ENCODE data around the gene YY1AP1.
"Not testable (repeated sequence)": the region's sequence is repeated elsewhere in the genome, so short reads cannot be mapped to it uniquely, and the experiment has no call there.

DNA sequence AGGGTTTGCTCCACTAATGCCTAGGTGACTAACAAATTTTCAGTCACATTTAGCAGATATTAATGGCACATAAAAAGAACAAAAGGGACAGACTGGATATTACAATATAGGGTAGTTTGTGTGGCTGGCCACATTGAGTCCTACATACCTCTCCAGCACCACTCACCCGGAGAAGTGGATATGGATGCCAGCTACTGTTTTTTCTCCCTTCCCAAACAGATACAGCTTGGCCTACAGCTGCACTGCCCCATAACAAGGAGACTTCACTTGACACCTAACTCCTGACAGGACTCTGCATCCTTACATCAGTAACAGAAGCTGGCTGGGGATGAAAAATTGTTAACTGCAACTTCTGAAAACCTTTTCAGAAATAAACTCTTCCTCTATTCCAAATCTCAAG lies 9.6 kb downstream of the YY1AP1 start:
- TF ChIP-seq POLR2A (IDR thresholded peaks at IDR 0.05) = not testable (repeated sequence)
- TF ChIP-seq, protein P1, sequence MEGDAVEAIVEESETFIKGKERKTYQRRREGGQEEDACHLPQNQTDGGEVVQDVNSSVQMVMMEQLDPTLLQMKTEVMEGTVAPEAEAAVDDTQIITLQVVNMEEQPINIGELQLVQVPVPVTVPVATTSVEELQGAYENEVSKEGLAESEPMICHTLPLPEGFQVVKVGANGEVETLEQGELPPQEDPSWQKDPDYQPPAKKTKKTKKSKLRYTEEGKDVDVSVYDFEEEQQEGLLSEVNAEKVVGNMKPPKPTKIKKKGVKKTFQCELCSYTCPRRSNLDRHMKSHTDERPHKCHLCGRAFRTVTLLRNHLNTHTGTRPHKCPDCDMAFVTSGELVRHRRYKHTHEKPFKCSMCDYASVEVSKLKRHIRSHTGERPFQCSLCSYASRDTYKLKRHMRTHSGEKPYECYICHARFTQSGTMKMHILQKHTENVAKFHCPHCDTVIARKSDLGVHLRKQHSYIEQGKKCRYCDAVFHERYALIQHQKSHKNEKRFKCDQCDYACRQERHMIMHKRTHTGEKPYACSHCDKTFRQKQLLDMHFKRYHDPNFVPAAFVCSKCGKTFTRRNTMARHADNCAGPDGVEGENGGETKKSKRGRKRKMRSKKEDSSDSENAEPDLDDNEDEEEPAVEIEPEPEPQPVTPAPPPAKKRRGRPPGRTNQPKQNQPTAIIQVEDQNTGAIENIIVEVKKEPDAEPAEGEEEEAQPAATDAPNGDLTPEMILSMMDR (IDR thresholded peaks at IDR 0.05) = not testable (repeated sequence)
